SK-N-SH treated with all-trans-retinoic acid at 6 μM for 48 hours (cell line): ENCODE data around the gene STK39.

Experiments used
- ARNTL ChIP-seq: fragments of 450-650 bp; formaldehyde crosslinking; IDR thresholded peaks from 2 replicates; pipeline ENCODE4 v1.5.0; 2020; ENCODE audit warnings: low read depth, mild to moderate bottlenecking, moderate library complexity, borderline replicate concordance
- ESRRG ChIP-seq: fragments of 250-450 bp; sonication (Bioruptor Pico); IDR thresholded peaks from 2 replicates; pipeline ENCODE4 v1.6.1; 2021; ENCODE audit warnings: mild to moderate bottlenecking
- OSR1 ChIP-seq: fragments of 250-450 bp; sonication (Bioruptor Pico); IDR thresholded peaks from 2 replicates; pipeline ENCODE4 v1.8.0; 2022; ENCODE audit warnings: moderate library complexity, mild to moderate bottlenecking, inconsistent platforms
- POU6F1 ChIP-seq: fragments of 250-450 bp; sonication (Bioruptor Pico); IDR thresholded peaks from 2 replicates; pipeline ENCODE4 v1.8.0; 2021; ENCODE audit warnings: low read depth, mild to moderate bottlenecking, moderate library complexity, borderline replicate concordance
- PPARA ChIP-seq: fragments of 250-450 bp; sonication (Bioruptor Pico); IDR thresholded peaks from 2 replicates; pipeline ENCODE4 v1.5.0; 2020; ENCODE audit warnings: mild to moderate bottlenecking, borderline replicate concordance
- RARB ChIP-seq: fragments of 250-450 bp; sonication (Bioruptor Pico); IDR thresholded peaks from 2 replicates; pipeline ENCODE4 v1.8.0; 2021; ENCODE audit warnings: mild to moderate bottlenecking, moderate library complexity
- TCF4 ChIP-seq: fragments of 250-450 bp; sonication (Bioruptor Pico); IDR thresholded peaks from 2 replicates; pipeline ENCODE4 v1.8.0; 2021; ENCODE audit warnings: mild to moderate bottlenecking, moderate library complexity, borderline replicate concordance
- ZNF70 ChIP-seq: fragments of 450-650 bp; formaldehyde crosslinking; IDR thresholded peaks from 2 replicates; pipeline ENCODE4 v1.5.0; 2020; ENCODE audit warnings: mild to moderate bottlenecking, moderate library complexity
- TF ChIP-seq, protein P1 (sequence below): fragments of 250-450 bp; sonication (Bioruptor Pico); IDR thresholded peaks from 2 replicates; pipeline ENCODE4 v1.5.1; 2021; ENCODE audit warnings: mild to moderate bottlenecking, moderate library complexity

DNA sequence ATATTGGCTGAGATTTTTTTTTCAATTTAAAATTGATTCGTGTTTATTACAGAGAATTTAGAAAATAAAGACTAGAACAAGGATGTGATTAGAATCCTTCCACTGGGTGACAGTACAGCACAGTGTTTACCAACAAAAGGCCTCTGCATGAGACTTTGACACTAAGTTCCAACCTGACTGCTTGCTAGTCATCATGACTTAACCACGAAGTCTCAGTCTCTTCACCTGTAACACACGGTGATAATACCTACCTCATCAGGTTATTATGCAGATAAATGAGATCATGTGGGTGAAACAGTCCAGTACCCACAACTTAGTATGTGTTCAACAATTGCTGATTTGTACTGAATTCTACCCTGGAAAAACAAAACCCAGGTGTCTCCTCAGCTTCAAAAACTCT lies 151.2 kb downstream of the STK39 start:
- no peak for TF ChIP-seq TCF4 (CRISPR knock-in tag)
- TF ChIP-seq OSR1 = no peak
- no peak for TF ChIP-seq PPARA (CRISPR knock-in tag)
- TF ChIP-seq POU6F1 (CRISPR knock-in tag) = no peak
- no peak for TF ChIP-seq ZNF70
- TF ChIP-seq, protein P1, sequence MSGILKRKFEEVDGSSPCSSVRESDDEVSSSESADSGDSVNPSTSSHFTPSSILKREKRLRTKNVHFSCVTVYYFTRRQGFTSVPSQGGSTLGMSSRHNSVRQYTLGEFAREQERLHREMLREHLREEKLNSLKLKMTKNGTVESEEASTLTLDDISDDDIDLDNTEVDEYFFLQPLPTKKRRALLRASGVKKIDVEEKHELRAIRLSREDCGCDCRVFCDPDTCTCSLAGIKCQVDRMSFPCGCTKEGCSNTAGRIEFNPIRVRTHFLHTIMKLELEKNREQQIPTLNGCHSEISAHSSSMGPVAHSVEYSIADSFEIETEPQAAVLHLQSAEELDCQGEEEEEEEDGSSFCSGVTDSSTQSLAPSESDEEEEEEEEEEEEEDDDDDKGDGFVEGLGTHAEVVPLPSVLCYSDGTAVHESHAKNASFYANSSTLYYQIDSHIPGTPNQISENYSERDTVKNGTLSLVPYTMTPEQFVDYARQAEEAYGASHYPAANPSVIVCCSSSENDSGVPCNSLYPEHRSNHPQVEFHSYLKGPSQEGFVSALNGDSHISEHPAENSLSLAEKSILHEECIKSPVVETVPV (CRISPR knock-in tag) = no peak
- no peak for TF ChIP-seq ARNTL (CRISPR knock-in tag)
- no peak for TF ChIP-seq RARB (CRISPR knock-in tag)
- no peak for TF ChIP-seq ESRRG (CRISPR knock-in tag)
